Stimulated activated CD8-positive, alpha-beta memory T cell treated with anti-CD3 and anti-CD28 coated beads, Interleukin-15, amount 100 ng/mL, for 4 hours (primary cell): ENCODE data around the gene HIRIP3.

Experiments used
- DNase-seq, 2 donors: peaks; one replicate each; pipeline ENCODE4 v3.0.0-alpha.2; 2020; ENCODE audit warnings: low read depth in 2 of 2

The HIRIP3 gene

DNA sequence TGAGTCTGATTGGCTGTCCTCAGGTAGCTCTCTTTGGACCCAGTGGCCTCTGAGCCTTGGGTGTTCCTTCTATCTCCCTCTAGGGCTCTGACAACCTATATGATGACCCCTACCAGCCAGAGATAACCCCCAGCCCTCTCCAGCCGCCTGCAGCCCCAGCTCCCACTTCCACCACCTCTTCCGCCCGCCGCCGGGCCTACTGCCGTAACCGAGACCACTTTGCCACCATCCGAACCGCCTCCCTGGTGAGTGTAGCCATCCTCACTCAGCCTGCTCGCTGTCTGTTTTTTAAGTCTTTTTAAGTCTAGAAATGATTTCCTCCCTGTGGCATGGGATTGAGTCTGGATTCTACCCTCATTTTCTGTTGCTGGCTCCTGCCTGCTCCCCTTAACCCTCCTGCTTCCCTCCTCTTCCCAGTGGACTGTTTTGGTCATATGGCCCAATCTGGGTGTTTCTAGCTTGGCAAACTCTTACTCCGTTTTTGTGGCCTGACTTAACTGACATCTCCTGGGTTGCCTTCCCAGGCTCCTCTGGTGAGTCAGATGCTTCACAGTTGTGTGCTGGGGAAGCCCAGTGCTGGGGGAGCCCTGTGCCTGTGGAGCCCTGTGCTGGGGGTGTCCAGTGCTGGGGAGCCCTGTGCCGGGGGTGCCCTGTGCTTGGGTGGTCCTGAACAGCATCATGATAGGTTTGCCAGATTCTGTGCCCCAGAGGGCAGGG lies 11.8 kb downstream of the HIRIP3 start:
- no peak for DNase-seq

DNA sequence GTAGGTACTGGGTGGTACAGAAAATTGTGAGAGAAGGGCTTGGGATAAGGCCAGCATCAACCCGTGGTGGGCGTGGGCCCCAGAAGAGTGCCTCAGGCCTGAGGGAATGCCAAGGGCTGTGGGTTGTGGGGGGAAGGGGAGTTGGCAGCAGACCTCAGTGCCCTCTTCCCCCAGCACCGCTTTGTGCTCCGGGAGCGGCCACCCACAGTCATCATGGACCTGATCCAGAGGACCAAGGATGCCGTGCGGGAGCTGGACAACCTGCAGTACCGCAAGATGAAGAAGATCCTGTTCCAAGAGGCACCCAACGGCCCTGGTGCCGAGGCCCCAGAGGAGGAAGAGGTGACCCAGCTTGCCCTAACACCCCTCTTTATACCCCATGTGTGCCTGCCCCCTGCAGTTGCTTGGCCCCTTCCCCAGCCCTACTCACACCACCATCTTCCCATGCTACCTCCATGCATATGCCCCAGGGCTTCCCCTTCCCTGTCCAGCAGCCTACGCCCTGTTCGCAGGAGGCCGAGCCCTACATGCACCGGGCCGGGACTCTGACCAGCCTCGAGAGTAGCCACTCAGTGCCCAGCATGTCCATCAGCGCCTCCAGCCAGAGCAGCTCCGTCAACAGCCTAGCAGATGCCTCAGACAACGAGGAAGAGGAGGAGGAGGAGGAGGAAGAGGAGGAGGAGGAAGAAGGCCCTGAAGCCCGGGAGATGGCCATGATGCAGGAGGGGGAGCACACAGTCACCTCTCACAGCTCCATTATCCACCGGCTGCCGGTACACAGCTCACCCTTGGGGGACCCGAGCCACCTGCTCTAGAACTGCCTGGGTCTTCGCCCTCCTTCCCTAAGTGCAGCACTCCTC lies 12.6 kb downstream of the HIRIP3 start:
- DNase-seq = no peak

DNA sequence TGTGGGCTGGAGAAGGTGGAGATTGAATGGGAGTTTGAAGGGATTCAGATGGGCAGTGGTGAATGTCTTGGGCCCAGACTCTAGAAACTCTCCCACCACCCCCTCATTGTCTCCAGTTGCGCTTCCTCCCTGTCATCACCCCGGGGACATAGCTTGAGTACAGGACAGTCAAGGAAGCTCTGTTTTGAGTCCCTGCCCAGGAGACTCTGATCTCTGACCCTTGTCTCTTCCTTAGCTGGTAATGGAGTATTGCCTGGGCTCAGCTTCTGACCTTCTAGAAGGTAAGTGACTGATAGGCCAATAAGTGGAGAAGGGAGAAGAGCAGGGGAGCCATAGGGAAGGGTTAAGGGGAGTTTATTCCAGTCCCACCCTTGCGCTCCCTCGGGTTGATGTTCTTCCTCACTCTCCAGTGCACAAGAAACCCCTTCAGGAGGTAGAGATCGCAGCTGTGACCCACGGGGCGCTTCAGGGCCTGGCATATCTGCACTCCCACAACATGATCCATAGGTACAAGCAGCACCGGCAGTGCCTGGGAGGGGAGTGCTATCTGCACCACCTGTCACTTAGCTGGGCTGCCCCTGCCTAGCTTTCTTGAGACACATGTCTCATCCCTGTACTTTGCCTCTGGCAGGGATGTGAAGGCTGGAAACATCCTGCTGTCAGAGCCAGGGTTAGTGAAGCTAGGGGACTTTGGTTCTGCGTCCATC lies 16.7 kb downstream of the HIRIP3 start:
- no peak for DNase-seq

DNA sequence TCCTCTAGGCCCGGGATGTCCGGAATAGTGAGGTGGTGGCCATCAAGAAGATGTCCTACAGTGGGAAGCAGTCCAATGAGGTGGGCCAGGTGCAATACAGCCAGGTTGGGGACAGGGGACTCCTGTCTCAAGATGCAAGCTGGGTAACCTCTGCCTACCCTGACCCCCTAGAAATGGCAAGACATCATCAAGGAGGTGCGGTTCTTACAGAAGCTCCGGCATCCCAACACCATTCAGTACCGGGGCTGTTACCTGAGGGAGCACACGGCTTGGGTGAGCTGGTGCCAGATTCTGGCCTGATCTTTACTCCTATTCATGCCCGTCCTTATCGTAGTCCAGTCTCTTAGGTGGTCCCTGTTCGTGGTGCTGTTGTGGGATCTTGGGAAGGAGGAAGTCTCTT lies 17.3 kb downstream of the HIRIP3 start:
- no peak for DNase-seq

- no peak for DNase-seq
Measured at GRCh38 chr16:29977063-29977825, 18.2 kb downstream of the HIRIP3 start.

- no peak for DNase-seq
Measured at GRCh38 chr16:29975811-29976511, 19.5 kb downstream of the HIRIP3 start.

DNA sequence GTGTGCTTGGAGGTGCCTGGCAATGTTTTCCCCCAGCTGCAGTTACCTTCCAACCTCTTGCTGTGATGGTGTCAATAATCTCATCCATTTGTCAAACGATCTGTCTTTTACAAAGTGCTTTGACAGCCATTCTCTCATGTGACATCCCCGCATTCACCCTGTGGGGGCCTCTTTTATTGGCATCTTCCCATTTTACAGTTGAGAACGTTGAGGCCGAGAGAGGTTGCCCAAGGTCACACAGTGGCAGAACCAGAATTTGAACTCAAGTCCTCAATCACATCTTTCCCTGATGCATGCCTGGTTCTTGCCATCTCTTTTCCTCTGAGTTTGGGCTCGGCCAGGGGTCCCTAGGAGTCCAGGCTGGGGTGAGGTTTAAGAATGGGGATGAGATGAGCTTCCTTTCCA lies 20.3 kb downstream of the HIRIP3 start:
- no peak for DNase-seq

GRCh38 chr16:29974291-29975133 lies 20.9 kb downstream of the HIRIP3 start:
- DNase-seq = no peak

GRCh38 chr16:29973384-29974246 lies 21.8 kb downstream of the HIRIP3 start, which contains the start of gene TAOK2:
Gene TAOK2, plus strand, starts transcription at chr16:29973868. Its CDS starts 3,905 bp downstream, at chr16:29977773.
- DNase-seq = peak; percentile 87 to 94

- no peak for DNase-seq
Measured at GRCh38 chr16:29972992-29973383, 22.4 kb downstream of the HIRIP3 start.

DNA sequence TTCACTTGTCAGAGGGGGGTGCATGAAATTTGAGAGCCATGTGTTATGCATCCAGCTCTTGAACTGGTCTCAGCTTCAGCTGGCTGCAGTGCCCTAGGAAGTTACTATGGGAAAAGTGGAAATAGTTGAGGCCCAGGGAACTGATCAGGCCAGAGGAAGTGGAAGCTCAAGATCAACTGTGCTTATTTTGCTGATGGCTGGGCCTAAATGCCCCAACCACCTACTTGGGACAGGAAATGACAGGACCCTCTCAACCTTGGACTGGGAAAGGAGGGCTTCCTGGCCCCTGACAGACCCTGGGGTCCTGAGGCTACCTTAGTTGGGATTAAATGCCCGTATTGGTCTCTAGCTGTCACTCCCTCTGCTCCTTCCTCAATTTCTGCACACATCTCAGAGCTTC lies 22.9 kb downstream of the HIRIP3 start:
- DNase-seq = no peak

- no peak for DNase-seq
Measured at GRCh38 chr16:29971304-29971703, 24.1 kb downstream of the HIRIP3 start.

- DNase-seq = no peak
Measured at GRCh38 chr16:29968205-29968604, 27.2 kb downstream of the HIRIP3 start.

- DNase-seq = no peak
Measured at GRCh38 chr16:29963021-29963743, 32.2 kb downstream of the HIRIP3 start.

- DNase-seq = no peak
Measured at GRCh38 chr16:29962344-29962994, 32.9 kb downstream of the HIRIP3 start.

DNA sequence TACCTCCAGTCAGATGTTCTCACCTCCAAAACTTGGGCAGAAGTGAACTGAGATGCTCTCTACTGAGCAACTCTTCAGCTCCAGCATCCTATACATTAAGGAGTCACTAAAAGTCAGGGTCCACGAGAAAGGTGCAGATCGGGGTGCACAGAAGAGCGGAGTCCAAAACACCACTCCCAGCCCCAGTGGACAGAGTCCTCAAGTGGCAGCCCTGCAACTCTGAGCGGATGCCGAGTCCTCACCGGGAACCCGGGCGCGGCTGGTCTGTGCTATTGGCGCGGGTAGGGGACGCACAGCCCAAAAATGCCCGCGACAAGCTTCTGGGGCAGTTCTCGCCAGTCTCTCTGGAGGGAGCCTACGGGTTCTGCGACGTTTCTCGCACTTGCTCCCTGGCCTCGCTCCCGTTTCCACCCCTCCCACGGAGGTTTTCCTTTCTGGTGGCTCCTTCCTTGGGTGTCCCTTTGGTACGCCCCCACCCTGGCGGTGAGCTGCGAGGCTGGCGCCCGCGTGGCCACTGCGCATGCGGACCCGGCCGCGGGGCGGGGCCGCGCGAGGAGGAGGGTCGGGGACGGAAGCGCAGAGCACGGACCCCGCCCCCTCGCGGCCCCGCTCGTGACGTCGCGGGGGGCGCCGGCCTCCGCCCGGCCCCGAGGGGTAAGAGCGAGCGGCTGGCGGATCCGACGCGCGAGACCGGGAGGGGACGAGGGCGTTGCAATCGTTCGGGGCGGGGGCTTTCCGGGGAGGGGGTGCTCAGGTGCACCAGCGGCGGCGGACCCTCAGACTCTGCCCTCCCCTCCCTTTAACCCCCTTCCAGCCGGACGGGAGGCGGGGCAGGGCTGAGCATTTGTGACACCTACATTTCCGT lies 33.7 kb downstream of the HIRIP3 start, which contains the start of gene TMEM219:
Gene TMEM219 (plus strand): TSS at position 601 of the 865 bp plus-strand sequence. CDS start 1,065 bp downstream, outside the sequence.
- peak; percentile 79 to 87 for DNase-seq

DNA sequence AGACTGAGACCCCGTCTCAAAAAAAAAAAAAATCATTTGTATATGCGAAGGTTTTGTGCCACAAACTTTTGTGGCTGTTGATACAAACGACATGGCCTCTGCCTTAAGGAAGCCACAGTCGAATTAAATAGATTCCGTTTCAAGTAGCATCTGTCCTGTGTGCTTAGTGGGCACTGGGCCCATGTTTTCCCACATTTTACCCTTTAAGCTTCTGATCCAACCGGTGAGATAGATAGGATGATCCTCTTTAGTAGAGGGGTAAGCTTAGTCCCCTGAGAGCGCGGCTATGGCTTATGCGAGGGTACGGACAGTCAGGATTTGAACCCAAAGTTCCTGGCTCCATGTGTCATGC lies 34.3 kb downstream of the HIRIP3 start:
- no peak for DNase-seq
